ENCODE data around the gene VNN1. TPM values are rescaled to one million over a fixed set of nuclear protein-coding genes. Genes with fewer than 3 reads are reported as not detected.
"Not testable (repeated sequence)": the region's sequence is repeated elsewhere in the genome, so short reads cannot be mapped to it uniquely, and the experiment has no call there.

The VNN1 gene
- total RNA-seq, 1 experiment from 2014 or later: not detected

DNA sequence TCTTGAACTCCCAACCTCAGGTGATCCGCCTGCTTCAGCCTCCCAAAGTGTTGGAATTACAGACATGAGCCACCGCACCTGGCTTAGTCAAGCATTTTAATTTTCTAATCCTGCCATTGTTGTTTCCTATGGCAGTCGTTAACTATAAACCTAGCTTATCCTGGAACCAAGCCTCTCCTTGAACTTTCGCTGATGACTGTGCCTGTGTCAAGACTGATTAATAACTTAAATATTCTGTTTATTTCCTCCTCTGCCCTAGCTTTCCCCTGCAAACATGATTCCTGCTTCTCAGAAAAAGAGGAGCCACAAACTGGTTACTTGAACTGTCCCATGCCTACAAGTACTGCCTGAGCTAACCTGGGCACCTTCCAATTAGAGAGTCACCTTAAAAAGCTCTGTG lies 1.5 kb downstream of the VNN1 start:
- Histone ChIP-seq H3K9me3 (ENCODE audit: low read depth, low read length, poor library complexity, severe bottlenecking) (no peaks in the 10 kb centered on the region), H3K36me3 (ENCODE audit: insufficient read depth, low read length, poor library complexity, severe bottlenecking) (no peaks in the 10 kb centered on the region), H3K4me3 (ENCODE audit: low read depth, low read length, poor library complexity, severe bottlenecking) (no peak overlapping the region), H3K4me1 (ENCODE audit: insufficient read depth, low read length, poor library complexity, severe bottlenecking) (no peaks in the 10 kb centered on the region), H3K27ac (ENCODE audit: low read depth, low read length, poor library complexity, severe bottlenecking) (no peak overlapping the region), H3K27me3 (replicated peaks; ENCODE audit: insufficient read depth, low read depth, low read length, poor library complexity) (peaks cover 33% of the 10 kb centered on the region)
- TF ChIP-seq, protein P1, sequence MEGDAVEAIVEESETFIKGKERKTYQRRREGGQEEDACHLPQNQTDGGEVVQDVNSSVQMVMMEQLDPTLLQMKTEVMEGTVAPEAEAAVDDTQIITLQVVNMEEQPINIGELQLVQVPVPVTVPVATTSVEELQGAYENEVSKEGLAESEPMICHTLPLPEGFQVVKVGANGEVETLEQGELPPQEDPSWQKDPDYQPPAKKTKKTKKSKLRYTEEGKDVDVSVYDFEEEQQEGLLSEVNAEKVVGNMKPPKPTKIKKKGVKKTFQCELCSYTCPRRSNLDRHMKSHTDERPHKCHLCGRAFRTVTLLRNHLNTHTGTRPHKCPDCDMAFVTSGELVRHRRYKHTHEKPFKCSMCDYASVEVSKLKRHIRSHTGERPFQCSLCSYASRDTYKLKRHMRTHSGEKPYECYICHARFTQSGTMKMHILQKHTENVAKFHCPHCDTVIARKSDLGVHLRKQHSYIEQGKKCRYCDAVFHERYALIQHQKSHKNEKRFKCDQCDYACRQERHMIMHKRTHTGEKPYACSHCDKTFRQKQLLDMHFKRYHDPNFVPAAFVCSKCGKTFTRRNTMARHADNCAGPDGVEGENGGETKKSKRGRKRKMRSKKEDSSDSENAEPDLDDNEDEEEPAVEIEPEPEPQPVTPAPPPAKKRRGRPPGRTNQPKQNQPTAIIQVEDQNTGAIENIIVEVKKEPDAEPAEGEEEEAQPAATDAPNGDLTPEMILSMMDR (conservative IDR thresholded peaks at IDR 0.05; ENCODE audit: low read depth, low read length): no peak
- POLR2A ChIA-PET (ENCODE audit: low non-redundant PET): no interaction called here
- no peak for DNase-seq (ENCODE audit: low spot score)
- BruUV-seq (replicated peaks): no TSS peak
- CTCF ChIA-PET: no interaction called here
- intact Hi-C loops (cut with micrococcal nuclease; ENCODE audit: unreplicated experiment): no loop called here

DNA sequence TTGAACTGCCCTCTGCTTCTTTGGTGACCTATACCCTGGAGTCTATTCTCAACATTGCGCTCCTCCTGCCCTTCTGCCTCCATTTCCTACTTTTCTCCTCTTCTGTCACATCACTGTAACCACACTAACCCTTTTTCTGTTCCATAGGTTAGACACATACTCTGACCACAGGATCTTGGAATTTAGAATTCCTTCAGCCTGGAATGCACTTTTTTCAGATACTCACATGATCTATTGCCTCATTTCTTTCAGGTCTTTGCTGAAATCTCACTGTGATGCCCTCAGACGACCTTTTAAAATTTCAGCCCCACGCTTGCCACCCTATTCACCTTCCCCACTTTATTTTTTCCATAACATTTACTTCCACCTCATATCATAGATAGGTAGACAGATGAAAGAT lies 5.1 kb downstream of the VNN1 start:
- CTCF ChIA-PET: no interaction called here
- Histone ChIP-seq H3K36me3 (ENCODE audit: insufficient read depth, low read length, poor library complexity, severe bottlenecking) (no peaks in the 10 kb centered on the region), H3K4me3 (ENCODE audit: low read depth, low read length, poor library complexity, severe bottlenecking) (no peak overlapping the region), H3K27ac (ENCODE audit: low read depth, low read length, poor library complexity, severe bottlenecking) (no peak overlapping the region), H3K4me1 (ENCODE audit: insufficient read depth, low read length, poor library complexity, severe bottlenecking) (no peaks in the 10 kb centered on the region), H3K27me3 (replicated peaks; ENCODE audit: insufficient read depth, low read depth, low read length, poor library complexity) (peaks cover 24% of the 10 kb centered on the region), H3K9me3 (ENCODE audit: low read depth, low read length, poor library complexity, severe bottlenecking) (no peaks in the 10 kb centered on the region)
- intact Hi-C loops (cut with micrococcal nuclease; ENCODE audit: unreplicated experiment): no loop called here
- BruUV-seq (replicated peaks): no TSS peak
- TF ChIP-seq, protein P1 (conservative IDR thresholded peaks at IDR 0.05; ENCODE audit: low read depth, low read length): no peak
- TF ChIP-seq EZH2 (IDR thresholded peaks at IDR 0.05; ENCODE audit: borderline replicate concordance, low read depth, low read length, poor library complexity, severe bottlenecking): no peak
- DNase-seq (ENCODE audit: low spot score): no peak
- POLR2A ChIA-PET (ENCODE audit: low non-redundant PET): no interaction called here

DNA sequence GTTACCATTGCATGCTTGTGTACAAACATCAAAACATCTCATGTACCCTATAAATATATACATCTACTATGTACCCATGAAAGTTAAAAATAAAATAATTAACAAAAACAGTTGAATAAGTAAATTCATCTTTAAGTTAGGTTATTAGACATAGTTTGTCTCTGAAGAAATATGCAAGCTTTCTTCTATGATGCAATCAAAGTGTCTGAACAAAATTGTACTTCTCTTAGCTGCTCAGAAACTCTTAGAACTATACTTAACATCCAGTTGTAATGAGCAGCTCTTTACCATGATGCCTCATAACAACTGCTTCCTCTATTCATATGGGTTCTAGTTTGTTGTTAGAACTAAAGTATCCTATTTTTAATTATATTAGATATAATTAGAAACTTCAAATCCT lies 5.9 kb downstream of the VNN1 start:
- ChIA-PET CTCF (no interaction called here), POLR2A (ENCODE audit: low non-redundant PET) (no interaction called here)
- Histone ChIP-seq H3K27ac (ENCODE audit: low read depth, low read length, poor library complexity, severe bottlenecking) (no peak overlapping the region), H3K4me1 (ENCODE audit: insufficient read depth, low read length, poor library complexity, severe bottlenecking) (no peaks in the 10 kb centered on the region), H3K36me3 (ENCODE audit: insufficient read depth, low read length, poor library complexity, severe bottlenecking) (no peaks in the 10 kb centered on the region), H3K9me3 (ENCODE audit: low read depth, low read length, poor library complexity, severe bottlenecking) (no peaks in the 10 kb centered on the region), H3K27me3 (replicated peaks; ENCODE audit: insufficient read depth, low read depth, low read length, poor library complexity) (peaks cover 20% of the 10 kb centered on the region), H3K4me3 (ENCODE audit: low read depth, low read length, poor library complexity, severe bottlenecking) (no peak overlapping the region)
- intact Hi-C loops (cut with micrococcal nuclease; ENCODE audit: unreplicated experiment): no loop called here
- TF ChIP-seq, protein P1 (conservative IDR thresholded peaks at IDR 0.05; ENCODE audit: low read depth, low read length): no peak
- no peak for TF ChIP-seq EZH2 (IDR thresholded peaks at IDR 0.05; ENCODE audit: borderline replicate concordance, low read depth, low read length, poor library complexity, severe bottlenecking)
- BruUV-seq (replicated peaks): no TSS peak
- no peak for DNase-seq (ENCODE audit: low spot score)

DNA sequence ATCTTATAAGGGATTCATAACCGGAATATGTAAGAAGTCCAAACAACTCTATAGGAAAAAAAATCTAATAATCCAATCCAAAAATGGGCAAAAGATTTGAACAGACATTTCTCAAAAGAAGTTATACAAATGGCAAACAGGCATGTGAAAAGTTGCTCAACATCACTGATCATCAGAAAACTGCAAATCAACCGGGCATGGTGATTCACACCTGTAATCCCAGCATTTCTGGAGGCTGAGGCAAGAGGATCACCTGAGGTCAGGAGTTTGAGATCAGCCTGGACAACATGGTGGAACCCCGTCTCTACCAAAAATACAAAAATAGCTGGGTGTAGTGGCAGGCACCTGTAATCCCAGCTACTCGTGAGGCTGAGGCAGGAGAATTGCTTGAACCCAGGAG lies 7.1 kb downstream of the VNN1 start:
- DNase-seq (ENCODE audit: low spot score); CTCF ChIA-PET; BruUV-seq (replicated peaks): not testable (repeated sequence)

More for the DNA sequence above, 7.1 kb downstream of the VNN1 start:
- intact Hi-C loops (cut with micrococcal nuclease; ENCODE audit: unreplicated experiment); H3K4me3 ChIP-seq (ENCODE audit: low read depth, low read length, poor library complexity, severe bottlenecking); H3K27ac ChIP-seq (ENCODE audit: low read depth, low read length, poor library complexity, severe bottlenecking); H3K36me3 ChIP-seq (ENCODE audit: insufficient read depth, low read length, poor library complexity, severe bottlenecking); H3K4me1 ChIP-seq (ENCODE audit: insufficient read depth, low read length, poor library complexity, severe bottlenecking); POLR2A ChIA-PET (ENCODE audit: low non-redundant PET); H3K9me3 ChIP-seq (ENCODE audit: low read depth, low read length, poor library complexity, severe bottlenecking): not testable (repeated sequence)
- H3K27me3 ChIP-seq (replicated peaks; ENCODE audit: insufficient read depth, low read depth, low read length, poor library complexity): peaks cover 26% of the 10 kb centered on the region

Data from A673 (cell line).